Neuronal stem cell (in vitro differentiated cells): ENCODE measurements around the gene SLC19A1.
A peak's percentile ranks its signal among the peaks of the same experiment; 100 is the strongest.

ENCODE experiments used
- DNase-seq: peaks from one replicate; pipeline ENCODE4 v3.0.0-alpha.2; 2013; ENCODE audit warnings: low spot score
- H2AFZ ChIP-seq: one replicate; pipeline ENCODE4 v1.6.1; 2013; ENCODE audit warnings: mild to moderate bottlenecking, low read length, inconsistent platforms
- H2AK5ac ChIP-seq: 2 replicates; pipeline ENCODE4 v1.6.1; 2013; ENCODE audit warnings: low read depth, mild to moderate bottlenecking, inconsistent platforms, low read length, moderate library complexity, mixed read lengths
- H2BK120ac ChIP-seq: 2 replicates; pipeline ENCODE4 v1.6.1; 2013; ENCODE audit warnings: low read depth, mild to moderate bottlenecking, inconsistent platforms, low read length, moderate library complexity, mixed read lengths
- H2BK12ac ChIP-seq: one replicate; pipeline ENCODE4 v1.6.1; 2013; ENCODE audit warnings: low read length, inconsistent platforms
- H2BK15ac ChIP-seq: 2 replicates; pipeline ENCODE4 v1.6.1; 2013; ENCODE audit warnings: mild to moderate bottlenecking, low read length, inconsistent platforms, mixed read lengths
- H2BK5ac ChIP-seq: one replicate; pipeline ENCODE4 v1.6.1; 2013; ENCODE audit warnings: inconsistent platforms, mild to moderate bottlenecking, low read length, moderate library complexity
- H3K14ac ChIP-seq: one replicate; pipeline ENCODE4 v1.6.1; 2013; ENCODE audit warnings: low read length, inconsistent platforms
- H3K18ac ChIP-seq: 2 replicates; pipeline ENCODE4 v1.6.1; 2013; ENCODE audit warnings: low read length, inconsistent platforms
- H3K23ac ChIP-seq: 2 replicates; pipeline ENCODE4 v1.6.1; 2013; ENCODE audit warnings: low read depth, mild to moderate bottlenecking, mixed read lengths, low read length, inconsistent platforms; ENCODE audit not compliant: poor library complexity
- H3K27ac ChIP-seq: replicated peaks from 3 replicates; pipeline ENCODE4 v1.5.1; 2013; ENCODE audit warnings: low read length, inconsistent platforms
- H3K27me3 ChIP-seq, 3 experiments: 2 replicates each; pipeline ENCODE4 v1.6.1; 2013; ENCODE audit warnings: low read length in 3 of 3, mild to moderate bottlenecking in 2 of 3, inconsistent platforms in 1 of 3, low read depth in 1 of 3, mixed read lengths in 1 of 3, moderate library complexity in 1 of 3; ENCODE audit not compliant: control insufficient read depth in 3 of 3, insufficient read depth in 3 of 3
- H3K36me3 ChIP-seq, 2 donors: replicated peaks in 1 of 2; 2 replicates each; pipeline ENCODE4 v1.6.1; 2013; ENCODE audit warnings: low read length in 2 of 2; ENCODE audit not compliant: control insufficient read depth in 2 of 2, insufficient read depth in 2 of 2
- H3K4ac ChIP-seq: 2 replicates; pipeline ENCODE4 v1.6.1; 2013; ENCODE audit warnings: inconsistent platforms, mild to moderate bottlenecking, low read length, moderate library complexity
- H3K4me1 ChIP-seq, 2 donors: 1 replicate in 1 of 2; 2 replicates in 1 of 2; pipeline ENCODE4 v1.6.1; 2013; ENCODE audit warnings: low read length in 2 of 2, low read depth in 1 of 2; ENCODE audit not compliant: control insufficient read depth in 2 of 2, insufficient read depth in 1 of 2
- H3K4me2 ChIP-seq: one replicate; pipeline ENCODE4 v1.6.1; 2013; ENCODE audit warnings: mild to moderate bottlenecking, low read length, inconsistent platforms; ENCODE audit not compliant: insufficient read depth, poor library complexity, severe bottlenecking
- H3K4me3 ChIP-seq, 2 donors: 2 replicates each; pipeline ENCODE4 v1.5.1; 2013; ENCODE audit warnings: low read length in 2 of 2, mild to moderate bottlenecking in 2 of 2, inconsistent platforms in 1 of 2, moderate library complexity in 1 of 2
- H3K79me1 ChIP-seq: one replicate; pipeline ENCODE4 v1.6.1; 2013; ENCODE audit warnings: low read depth, mild to moderate bottlenecking, inconsistent platforms, low read length, moderate library complexity
- H3K9ac ChIP-seq: one replicate; pipeline ENCODE4 v1.6.1; 2013; ENCODE audit warnings: mild to moderate bottlenecking, low read depth, low read length, inconsistent platforms; ENCODE audit not compliant: poor library complexity
- H3K9me3 ChIP-seq, 2 donors: replicated peaks in 1 of 2; 2 replicates each; pipeline versions ENCODE3 to v1.6.1; 2013; ENCODE audit warnings: low read length in 2 of 2, mild to moderate bottlenecking in 2 of 2, inconsistent platforms in 1 of 2, low read depth in 1 of 2, mixed read lengths in 1 of 2, moderate library complexity in 1 of 2; ENCODE audit not compliant: control insufficient read depth in 2 of 2, insufficient read depth in 1 of 2
- H4K8ac ChIP-seq: one replicate; pipeline ENCODE4 v1.6.1; 2013; ENCODE audit warnings: low read depth, mild to moderate bottlenecking, inconsistent platforms, low read length, moderate library complexity
- H4K91ac ChIP-seq: one replicate; pipeline ENCODE4 v1.6.1; 2013; ENCODE audit warnings: low read length, low read depth, mild to moderate bottlenecking, inconsistent platforms; ENCODE audit not compliant: poor library complexity
- WGBS, 2 donors: extraction: QIAGEN DNeasy Blood & Tissue Kit; methylation state at CpG; one replicate each; pipeline ENCODE4 v1.1.7; 2013; ENCODE audit warnings: missing lambda C conversion rate in 2 of 2, mixed read lengths in 1 of 2; ENCODE audit not compliant: insufficient read length in 2 of 2, insufficient replicate concordance in 1 of 2; ENCODE audit errors: extremely low coverage in 2 of 2; 5-methylcytosine and 5-hydroxymethylcytosine counted together

SLC19A1 gene

GRCh38 chr21:45551316-45551715 is 9.1 kb upstream of the SLC19A1 start:
- Histone ChIP-seq H2AFZ (no peak overlapping the region), H3K27me3 (peaks cover 0 to 3% (median 0%) of the 10 kb centered on the region in 3 experiments), H3K4me2 (no peak overlapping the region), H3K79me1 (peaks cover 2% of the 10 kb centered on the region), H2BK5ac (no peak overlapping the region), H2AK5ac (no peak overlapping the region), H3K14ac (no peak overlapping the region), H3K23ac (no peak overlapping the region), H3K9me3 (no peaks in the 10 kb centered on the region), H2BK120ac (no peak overlapping the region), H3K27ac (no peak overlapping the region), H3K18ac (no peak overlapping the region), H2BK15ac (no peak overlapping the region), H3K9ac (no peak overlapping the region), H3K4me1 (peaks cover 8 to 12% of the 10 kb centered on the region in 2 donors), H4K8ac (no peak overlapping the region), H3K36me3 (no peaks in the 10 kb centered on the region), H2BK12ac (no peak overlapping the region), H4K91ac (no peak overlapping the region), H3K4ac (no peak overlapping the region), H3K4me3 (no peak overlapping the region)
- DNase-seq, result no peak
- WGBS, 2 donors, result no CpG with 5 or more reads among the region's 8 CpGs

- Histone ChIP-seq H3K4ac (no peak overlapping the region), H3K27me3 (peaks cover 0 to 3% (median 0%) of the 10 kb centered on the region in 3 experiments), H3K9ac (no peak overlapping the region), H3K36me3 (no peaks in the 10 kb centered on the region), H3K14ac (no peak overlapping the region), H2AK5ac (no peak overlapping the region), H3K9me3 (no peaks in the 10 kb centered on the region), H2BK12ac (no peak overlapping the region), H3K27ac (no peak overlapping the region), H3K18ac (peak overlapping the region; percentile 51), H3K4me3 (no peak overlapping the region), H3K23ac (no peak overlapping the region), H3K4me2 (no peak overlapping the region), H2AFZ (peak overlapping the region; percentile 52), H4K91ac (no peak overlapping the region), H3K79me1 (peaks cover 2% of the 10 kb centered on the region), H2BK120ac (no peak overlapping the region), H3K4me1 (peaks cover 6 to 12% of the 10 kb centered on the region in 2 donors), H4K8ac (no peak overlapping the region), H2BK15ac (no peak overlapping the region), H2BK5ac (no peak overlapping the region)
- DNase-seq, result no peak
- no CpG with 5 or more reads among the region's 17 CpGs for WGBS, 2 donors
Observed at GRCh38 chr21:45550522-45551210, 8.4 kb upstream of the SLC19A1 start.

GRCh38 chr21:45549626-45550463 is 7.6 kb upstream of the SLC19A1 start:
- Histone ChIP-seq H3K4me1 (peaks cover 5 to 12% of the 10 kb centered on the region in 2 donors), H3K4ac (no peak overlapping the region), H4K91ac (no peak overlapping the region), H3K14ac (no peak overlapping the region), H2BK15ac (peak overlapping the region; percentile 62), H3K79me1 (peaks cover 2% of the 10 kb centered on the region), H3K23ac (no peak overlapping the region), H3K9me3 (no peaks in the 10 kb centered on the region), H3K4me2 (no peak overlapping the region), H2AK5ac (peak overlapping the region; percentile 64), H3K36me3 (peaks cover 0 to 2% of the 10 kb centered on the region in 2 donors), H2BK12ac (no peak overlapping the region), H4K8ac (no peak overlapping the region), H2AFZ (peak overlapping the region; percentile 52), H3K18ac (peak overlapping the region; percentile 77), H2BK120ac (peak overlapping the region; percentile 16), H3K9ac (no peak overlapping the region), H3K27ac (no peak overlapping the region), H3K4me3 (no peak overlapping the region), H2BK5ac (no peak overlapping the region), H3K27me3 (peaks cover 0 to 4% (median 0%) of the 10 kb centered on the region in 3 experiments)
- WGBS, 2 donors, result no CpG with 5 or more reads among the region's 15 CpGs
- DNase-seq, result no peak
